GM13976 (cell line): ENCODE results near the gene CNGA2.

Experiments
- DNase-seq: peaks from one replicate; pipeline ENCODE4 v3.0.0; 2012; ENCODE audit warnings: low spot score
- CTCF ChIP-seq: IDR thresholded peaks from 2 replicates; pipeline ENCODE4 v1.5.1; 2012; ENCODE audit warnings: borderline replicate concordance, mild to moderate bottlenecking; ENCODE audit not compliant: insufficient read depth; ENCODE audit errors: extremely low read depth, missing control alignments, control extremely low read depth
- in situ Hi-C: fragments of 300-500 bp; cut with MboI; formaldehyde crosslinking; loops from one replicate; pipeline ENCODE4 v1.12.0; 2022; ENCODE audit warnings: low sequenced_read_pairs, mixed read lengths, inconsistent platforms; ENCODE audit not compliant: unreplicated experiment

The CNGA2 gene

GRCh38 chrX:151779258-151779657 is 44.7 kb downstream of the CNGA2 start:
- in situ Hi-C loops: no loop called here
- DNase-seq: no peak
- no peak for TF ChIP-seq CTCF

DNA sequence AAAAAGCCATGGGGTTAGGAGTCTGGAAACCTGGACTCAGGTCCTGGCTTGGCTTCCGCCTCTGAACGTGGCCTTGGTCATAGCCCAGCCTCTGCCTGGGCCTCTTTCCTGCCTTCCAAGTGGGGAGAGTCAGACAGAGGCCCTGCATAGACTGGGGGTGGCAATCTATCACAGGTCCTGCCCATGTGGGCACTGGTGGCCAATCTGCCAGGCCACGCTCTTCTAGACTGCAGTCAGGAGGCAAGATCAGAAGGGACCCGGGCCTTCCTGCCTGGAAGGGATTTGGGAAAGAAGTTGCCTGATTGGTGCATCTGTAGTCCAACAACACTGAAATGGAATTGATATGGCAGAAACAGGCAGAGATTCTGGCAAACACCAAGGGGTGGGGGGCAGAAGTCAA is 46.1 kb downstream of the CNGA2 start:
- in situ Hi-C loops: no loop called here
- no peak for TF ChIP-seq CTCF
- DNase-seq: no peak

DNA sequence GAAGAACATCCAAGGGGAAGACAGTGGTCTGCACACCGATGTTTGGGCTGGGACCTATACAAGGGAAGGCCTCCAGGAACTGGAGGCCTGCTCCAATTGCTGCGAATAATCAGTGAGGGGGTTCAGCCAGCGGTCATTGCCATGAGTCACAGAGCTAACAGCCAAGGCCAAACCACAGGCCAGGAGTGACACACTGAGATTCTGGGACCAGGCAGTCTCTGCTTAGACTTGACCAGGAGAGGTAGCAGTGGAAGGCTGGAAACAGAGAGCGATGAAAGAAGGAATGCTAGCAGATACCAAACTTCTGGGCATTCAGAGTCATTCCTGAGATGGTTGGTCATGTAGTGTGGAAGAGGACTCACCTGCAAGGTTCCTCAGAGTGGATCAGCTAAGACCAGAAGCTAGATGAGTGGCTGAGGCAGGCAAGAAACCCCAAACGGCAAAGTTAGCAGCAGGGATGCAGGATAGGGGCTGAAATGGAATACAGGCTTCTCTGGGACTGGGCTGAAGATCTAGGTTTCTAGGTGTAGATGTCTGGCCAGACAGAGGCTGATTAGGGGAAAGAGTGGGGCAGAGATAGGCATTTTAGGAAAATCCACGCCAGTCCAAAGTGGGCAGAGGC is 54.7 kb downstream of the CNGA2 start:
- in situ Hi-C loops: no loop called here
- TF ChIP-seq CTCF: no peak
- DNase-seq: no peak

- no peak for TF ChIP-seq CTCF
- no peak for DNase-seq
- in situ Hi-C loops: no loop called here
Measured at GRCh38 chrX:151790481-151791160, 56.1 kb downstream of the CNGA2 start.

- DNase-seq: no peak
- in situ Hi-C loops: no loop called here
- TF ChIP-seq CTCF: no peak
Measured at GRCh38 chrX:151791961-151792360, 57.4 kb downstream of the CNGA2 start.

DNA sequence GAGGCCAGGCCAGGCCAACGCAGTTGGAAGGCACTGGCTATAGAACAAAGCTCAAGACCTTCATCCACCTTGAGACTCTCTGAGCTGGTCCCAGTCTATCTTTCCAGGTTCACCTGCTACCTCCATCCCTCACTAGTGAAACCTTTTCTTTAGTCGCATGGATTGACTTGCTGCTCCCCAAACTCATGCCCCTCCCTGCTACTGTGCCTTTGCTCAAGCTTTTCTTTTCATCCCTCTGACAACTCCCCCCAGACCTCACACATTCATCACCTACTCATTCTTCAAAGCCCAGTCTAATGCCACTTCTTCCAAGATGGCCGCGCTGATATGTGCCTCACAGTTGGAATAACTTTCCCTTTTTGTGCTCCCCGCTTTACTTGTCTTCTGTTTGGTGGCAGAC is 58.0 kb downstream of the CNGA2 start:
- no peak for DNase-seq
- in situ Hi-C loops: no loop called here
- TF ChIP-seq CTCF: no peak
